MM.1S (cell line): ENCODE data around the gene CACNA1H.

Experiments
- DNase-seq: peaks from one replicate; pipeline ENCODE4 v3.0.0-alpha.2; 2015
- H2AFZ ChIP-seq: fragments of 300-600 bp; sonication (generic); 2 replicates; pipeline ENCODE4 v1.6.0; 2016; ENCODE audit warnings: antibody characterized with exemption, low read length
- H3F3A ChIP-seq: fragments of 300-600 bp; sonication (generic); 2 replicates; pipeline ENCODE4 v1.6.1; 2016; ENCODE audit warnings: mild to moderate bottlenecking, antibody characterized with exemption, low read length, moderate library complexity, mixed read lengths; ENCODE audit not compliant: insufficient read depth
- H3K27ac ChIP-seq: fragments of 300-600 bp; sonication (generic); 2 replicates; pipeline ENCODE4 v1.5.1; 2016; ENCODE audit warnings: mild to moderate bottlenecking, low read length
- H3K27me3 ChIP-seq: fragments of 300-600 bp; sonication (generic); replicated peaks from 2 replicates; pipeline ENCODE4 v1.6.0; 2016; ENCODE audit warnings: low read length; ENCODE audit not compliant: insufficient read depth
- H3K36me3 ChIP-seq: fragments of 300-600 bp; sonication (generic); replicated peaks from 2 replicates; pipeline ENCODE4 v1.6.1; 2016; ENCODE audit warnings: mild to moderate bottlenecking, low read length, mixed read lengths; ENCODE audit not compliant: insufficient read depth
- H3K4me1 ChIP-seq: fragments of 300-600 bp; sonication (generic); 2 replicates; pipeline ENCODE4 v1.6.1; 2016; ENCODE audit warnings: low read length, mixed read lengths
- H3K4me2 ChIP-seq: fragments of 300-600 bp; sonication (generic); 2 replicates; pipeline ENCODE4 v1.6.0; 2016; ENCODE audit warnings: low read depth, low read length
- H3K4me3 ChIP-seq: fragments of 300-600 bp; sonication (generic); 2 replicates; pipeline ENCODE4 v1.5.1; 2016; ENCODE audit warnings: low read length, mixed read lengths
- H3K79me2 ChIP-seq: fragments of 300-600 bp; sonication (generic); 2 replicates; pipeline ENCODE4 v1.6.1; 2016; ENCODE audit warnings: mixed run types, low read length, mixed read lengths
- H3K9ac ChIP-seq: fragments of 300-600 bp; sonication (generic); 2 replicates; pipeline ENCODE4 v1.6.1; 2016; ENCODE audit warnings: low read length, mixed read lengths
- H3K9me2 ChIP-seq: fragments of 300-600 bp; sonication (generic); replicated peaks from 2 replicates; pipeline ENCODE4 v1.6.1; 2016; ENCODE audit warnings: mild to moderate bottlenecking, low read length, mixed read lengths; ENCODE audit not compliant: insufficient read depth
- H3K9me3 ChIP-seq: fragments of 300-600 bp; sonication (generic); replicated peaks from 2 replicates; pipeline ENCODE4 v1.6.1; 2016; ENCODE audit warnings: mild to moderate bottlenecking, low read length, mixed read lengths; ENCODE audit not compliant: insufficient read depth
- H4K20me1 ChIP-seq: fragments of 300-600 bp; sonication (generic); 2 replicates; pipeline ENCODE4 v1.6.1; 2016; ENCODE audit warnings: mild to moderate bottlenecking, low read length, moderate library complexity, mixed read lengths; ENCODE audit not compliant: insufficient read depth
- CTCF ChIP-seq: fragments of 300-600 bp; sonication (generic); IDR thresholded peaks from 2 replicates; pipeline ENCODE4 v1.5.1; 2016; ENCODE audit warnings: antibody characterized with exemption, low read length, mixed read lengths
- EZH2 ChIP-seq: fragments of 300-600 bp; sonication (generic); optimal IDR thresholded peaks from 2 replicates; pipeline ENCODE3; 2017; ENCODE audit warnings: low read depth, mild to moderate bottlenecking, antibody characterized with exemption, low read length, mixed read lengths
- EZH2phosphoT487 ChIP-seq: fragments of 300-600 bp; sonication (generic); IDR thresholded peaks from 2 replicates; pipeline ENCODE4 v1.6.1; 2018; ENCODE audit warnings: antibody characterized with exemption, low read length

The CACNA1H gene

GRCh38 chr16:1195393-1195666 is 42.4 kb downstream of the CACNA1H start:
- no peak for DNase-seq
- peaks cover 58% of the 10 kb centered on the region for H3K27me3 ChIP-seq
- H3K9me3 ChIP-seq: no peaks in the 10 kb centered on the region
- H3K4me1 ChIP-seq: no peaks in the 10 kb centered on the region
- no peak overlapping the region for H3K9ac ChIP-seq
- H3K36me3 ChIP-seq: no peaks in the 10 kb centered on the region
- no peaks in the 10 kb centered on the region for H3F3A ChIP-seq
- H3K27ac ChIP-seq: no peak overlapping the region
- H3K9me2 ChIP-seq: no peaks in the 10 kb centered on the region
- H4K20me1 ChIP-seq: no peaks in the 10 kb centered on the region
- TF ChIP-seq EZH2 (no peak), EZH2phosphoT487 (no peak), CTCF (no peak)
- H3K79me2 ChIP-seq: no peaks in the 10 kb centered on the region
- no peak overlapping the region for H2AFZ ChIP-seq
- H3K4me2 ChIP-seq: no peak overlapping the region
- H3K4me3 ChIP-seq: no peak overlapping the region

DNA sequence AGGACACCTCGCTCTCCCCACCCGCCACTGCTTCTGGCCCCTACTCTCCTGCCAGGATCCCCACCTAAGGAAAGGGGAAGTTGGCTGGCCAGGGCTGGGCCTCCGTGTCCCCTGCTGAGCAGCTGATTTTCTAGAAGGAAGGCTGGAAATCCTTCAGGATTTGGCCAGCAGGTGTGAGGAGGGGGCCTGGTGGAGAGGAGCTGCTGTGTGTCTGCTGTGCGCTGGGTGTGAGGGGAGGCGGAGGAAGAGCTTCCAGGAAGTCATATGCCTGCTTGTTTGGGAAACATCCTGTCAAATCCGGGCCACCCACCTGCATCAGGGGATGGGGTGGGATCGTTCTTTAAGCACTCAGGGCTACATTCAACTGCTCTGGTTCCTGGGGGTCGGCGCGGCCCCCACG is 43.6 kb downstream of the CACNA1H start:
- H3F3A ChIP-seq: no peaks in the 10 kb centered on the region
- H3K4me1 ChIP-seq: no peaks in the 10 kb centered on the region
- no peak overlapping the region for H3K4me2 ChIP-seq
- peaks cover 65% of the 10 kb centered on the region for H3K27me3 ChIP-seq
- H4K20me1 ChIP-seq: no peaks in the 10 kb centered on the region
- no peak overlapping the region for H3K27ac ChIP-seq
- H2AFZ ChIP-seq: no peak overlapping the region
- H3K9me2 ChIP-seq: no peaks in the 10 kb centered on the region
- no peaks in the 10 kb centered on the region for H3K9me3 ChIP-seq
- H3K79me2 ChIP-seq: no peaks in the 10 kb centered on the region
- H3K9ac ChIP-seq: no peak overlapping the region
- DNase-seq: no peak
- H3K4me3 ChIP-seq: no peak overlapping the region
- no peak for TF ChIP-seq CTCF
- no peak for TF ChIP-seq EZH2
- no peak for TF ChIP-seq EZH2phosphoT487
- no peaks in the 10 kb centered on the region for H3K36me3 ChIP-seq

GRCh38 chr16:1197237-1197866 is 44.4 kb downstream of the CACNA1H start:
- H2AFZ ChIP-seq: no peak overlapping the region
- H4K20me1 ChIP-seq: no peaks in the 10 kb centered on the region
- H3K36me3 ChIP-seq: no peaks in the 10 kb centered on the region
- no peaks in the 10 kb centered on the region for H3K79me2 ChIP-seq
- H3K9me3 ChIP-seq: no peaks in the 10 kb centered on the region
- no peak overlapping the region for H3K27ac ChIP-seq
- no peak for TF ChIP-seq EZH2phosphoT487
- TF ChIP-seq CTCF: no peak
- no peak for TF ChIP-seq EZH2
- no peak overlapping the region for H3K9ac ChIP-seq
- no peaks in the 10 kb centered on the region for H3F3A ChIP-seq
- no peak overlapping the region for H3K4me3 ChIP-seq
- DNase-seq: no peak
- H3K9me2 ChIP-seq: no peaks in the 10 kb centered on the region
- H3K4me1 ChIP-seq: no peaks in the 10 kb centered on the region
- H3K4me2 ChIP-seq: no peak overlapping the region
- peaks cover 73% of the 10 kb centered on the region for H3K27me3 ChIP-seq
